Muscle layer of colon (tissue), 2 donors: ENCODE results near the gene TCL1A.
"Not testable (repeated sequence)": the region's sequence is repeated elsewhere in the genome, so short reads cannot be mapped to it uniquely, and the experiment has no call there.

ENCODE experiments used
- H3K27ac ChIP-seq: one replicate; pipeline ENCODE4 v1.7.0; 2013; ENCODE audit warnings: low read depth, mild to moderate bottlenecking, low read length, moderate library complexity
- H3K27me3 ChIP-seq, 2 donors: one replicate each; pipeline ENCODE4 v1.7.0; 2013; ENCODE audit warnings: low read length in 2 of 2, mild to moderate bottlenecking in 2 of 2; ENCODE audit not compliant: insufficient read depth in 2 of 2, control insufficient read depth in 1 of 2
- H3K36me3 ChIP-seq: one replicate; pipeline ENCODE4 v1.7.0; 2013; ENCODE audit warnings: mild to moderate bottlenecking, low read length; ENCODE audit not compliant: insufficient read depth
- H3K4me1 ChIP-seq: one replicate; pipeline ENCODE4 v1.7.0; 2013; ENCODE audit warnings: mild to moderate bottlenecking, low read length; ENCODE audit not compliant: insufficient read depth
- H3K4me3 ChIP-seq, 2 donors: one replicate each; pipeline ENCODE4 v1.7.0; 2013; ENCODE audit warnings: low read length in 2 of 2, low read depth in 1 of 2, mild to moderate bottlenecking in 1 of 2, moderate library complexity in 1 of 2
- H3K9ac ChIP-seq: one replicate; pipeline ENCODE4 v1.7.0; 2013; ENCODE audit warnings: low read length
- H3K9me3 ChIP-seq: one replicate; pipeline ENCODE4 v1.7.0; 2013; ENCODE audit warnings: mild to moderate bottlenecking, low read length
- donor health status: abdominal sarcoma.
- donor health status: Adenocarcinoma of cecum.

The TCL1A gene

DNA sequence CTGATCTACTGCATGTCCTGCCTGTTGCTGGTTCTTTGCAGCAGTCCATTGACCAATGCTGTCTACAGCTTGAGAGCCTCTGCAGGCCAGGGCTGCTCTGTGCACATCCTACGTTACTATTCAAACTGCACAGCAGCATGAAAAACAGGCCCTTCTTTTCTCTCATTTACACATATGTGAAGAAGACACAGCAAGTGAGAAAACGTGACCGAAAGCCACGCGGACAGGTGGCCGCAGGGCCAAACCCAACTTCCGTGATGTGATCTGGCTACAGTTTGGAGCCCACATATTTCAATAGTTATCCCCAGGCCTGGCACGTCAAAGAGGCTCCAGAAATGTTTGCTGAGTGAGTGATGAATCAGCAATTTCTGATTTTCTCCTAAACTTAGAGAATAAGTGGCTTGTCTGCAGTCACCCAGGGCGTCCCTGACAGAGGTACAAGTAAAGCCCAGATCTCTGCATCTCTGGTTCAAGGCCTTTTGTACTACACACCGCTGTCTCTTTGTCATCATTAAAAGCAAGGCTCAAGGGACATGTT is 45.6 kb downstream of the TCL1A start:
- no peak overlapping the region for H3K4me3 ChIP-seq
- H3K4me1 ChIP-seq, result no peaks in the 10 kb centered on the region
- peaks cover 0 to 5% of the 10 kb centered on the region in 2 donors for H3K27me3 ChIP-seq
- no peak overlapping the region for H3K9ac ChIP-seq
- H3K27ac ChIP-seq, result no peak overlapping the region
- H3K36me3 ChIP-seq, result no peaks in the 10 kb centered on the region
- no peaks in the 10 kb centered on the region for H3K9me3 ChIP-seq

DNA sequence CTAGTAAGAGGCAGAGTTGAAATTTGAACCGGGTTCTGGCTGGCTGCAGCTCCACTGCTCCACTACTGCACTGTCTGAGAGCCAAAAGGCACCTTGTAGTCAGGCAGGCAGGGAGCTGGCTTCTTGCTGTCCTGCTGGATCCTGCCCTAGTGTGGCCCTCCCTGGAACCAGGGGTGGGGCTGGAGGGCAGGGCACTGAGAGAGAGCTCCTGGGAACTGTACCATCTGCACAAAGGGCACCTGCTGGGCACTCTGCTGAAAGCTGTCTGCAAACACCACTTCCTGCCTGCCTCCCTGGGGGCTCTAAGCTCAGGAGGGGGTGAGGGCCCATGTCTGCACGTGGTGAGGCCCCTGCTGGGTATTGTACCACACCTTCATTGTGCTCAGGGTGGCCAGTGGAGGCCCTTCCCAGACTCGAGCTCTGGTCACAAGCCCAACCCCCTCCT is 46.7 kb downstream of the TCL1A start:
- Histone ChIP-seq H3K27me3 (peaks cover 0 to 5% of the 10 kb centered on the region in 2 donors), H3K36me3 (no peaks in the 10 kb centered on the region), H3K27ac (no peak overlapping the region), H3K9ac (no peak overlapping the region), H3K4me3 (no peak overlapping the region), H3K9me3 (no peaks in the 10 kb centered on the region), H3K4me1 (no peaks in the 10 kb centered on the region)

GRCh38 chr14:95666450-95666849 is 47.5 kb downstream of the TCL1A start:
- Histone ChIP-seq H3K4me1 (no peaks in the 10 kb centered on the region), H3K27ac (no peak overlapping the region), H3K36me3 (no peaks in the 10 kb centered on the region), H3K9ac (no peak overlapping the region), H3K9me3 (no peaks in the 10 kb centered on the region), H3K27me3 (peaks cover 0 to 5% of the 10 kb centered on the region in 2 donors), H3K4me3 (no peak overlapping the region)

DNA sequence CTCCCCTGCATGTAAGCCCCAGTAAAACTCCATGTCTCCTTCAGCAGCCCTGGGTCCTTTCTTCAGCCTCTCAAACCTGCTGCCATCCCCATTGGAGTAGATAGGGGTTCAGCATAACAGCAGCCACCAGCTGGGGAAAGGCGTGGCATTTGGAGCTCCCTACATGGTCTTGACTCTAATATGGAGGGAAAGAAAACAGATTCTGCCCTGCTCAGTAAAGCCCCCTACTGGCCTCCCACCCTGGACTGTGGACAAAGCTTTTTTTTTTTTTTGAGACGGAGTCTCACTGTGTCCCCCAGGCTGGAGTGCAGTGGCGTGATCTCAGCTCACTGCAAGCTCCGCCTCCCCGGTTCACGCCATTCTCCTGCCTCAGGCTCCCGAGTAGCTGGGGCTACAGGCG is 48.4 kb downstream of the TCL1A start:
- not testable (repeated sequence) for H3K4me1 ChIP-seq, H3K27ac ChIP-seq, H3K9ac ChIP-seq, H3K36me3 ChIP-seq, H3K4me3 ChIP-seq, H3K9me3 ChIP-seq, H3K27me3 ChIP-seq

GRCh38 chr14:95664546-95664945 is 49.4 kb downstream of the TCL1A start:
- Histone ChIP-seq H3K36me3 (no peaks in the 10 kb centered on the region), H3K9me3 (no peaks in the 10 kb centered on the region), H3K9ac (no peak overlapping the region), H3K4me1 (no peaks in the 10 kb centered on the region), H3K27ac (no peak overlapping the region), H3K4me3 (no peak overlapping the region), H3K27me3 (peaks cover 0 to 5% of the 10 kb centered on the region in 2 donors)

GRCh38 chr14:95664066-95664465 is 49.9 kb downstream of the TCL1A start:
- no peaks in the 10 kb centered on the region for H3K4me1 ChIP-seq

GRCh38 chr14:95663226-95663797 is 50.6 kb downstream of the TCL1A start:
- Histone ChIP-seq H3K27me3 (peaks cover 0 to 5% of the 10 kb centered on the region in 2 donors), H3K4me3 (no peak overlapping the region), H3K9ac (no peak overlapping the region), H3K36me3 (no peaks in the 10 kb centered on the region), H3K4me1 (no peaks in the 10 kb centered on the region), H3K9me3 (no peaks in the 10 kb centered on the region), H3K27ac (no peak overlapping the region)

More at GRCh38 chr14:95664066-95664465, 49.9 kb downstream of the TCL1A start:
- Histone ChIP-seq H3K27ac (no peak overlapping the region), H3K9ac (no peak overlapping the region), H3K9me3 (no peaks in the 10 kb centered on the region), H3K4me3 (no peak overlapping the region), H3K36me3 (no peaks in the 10 kb centered on the region), H3K27me3 (peaks cover 0 to 5% of the 10 kb centered on the region in 2 donors)

DNA sequence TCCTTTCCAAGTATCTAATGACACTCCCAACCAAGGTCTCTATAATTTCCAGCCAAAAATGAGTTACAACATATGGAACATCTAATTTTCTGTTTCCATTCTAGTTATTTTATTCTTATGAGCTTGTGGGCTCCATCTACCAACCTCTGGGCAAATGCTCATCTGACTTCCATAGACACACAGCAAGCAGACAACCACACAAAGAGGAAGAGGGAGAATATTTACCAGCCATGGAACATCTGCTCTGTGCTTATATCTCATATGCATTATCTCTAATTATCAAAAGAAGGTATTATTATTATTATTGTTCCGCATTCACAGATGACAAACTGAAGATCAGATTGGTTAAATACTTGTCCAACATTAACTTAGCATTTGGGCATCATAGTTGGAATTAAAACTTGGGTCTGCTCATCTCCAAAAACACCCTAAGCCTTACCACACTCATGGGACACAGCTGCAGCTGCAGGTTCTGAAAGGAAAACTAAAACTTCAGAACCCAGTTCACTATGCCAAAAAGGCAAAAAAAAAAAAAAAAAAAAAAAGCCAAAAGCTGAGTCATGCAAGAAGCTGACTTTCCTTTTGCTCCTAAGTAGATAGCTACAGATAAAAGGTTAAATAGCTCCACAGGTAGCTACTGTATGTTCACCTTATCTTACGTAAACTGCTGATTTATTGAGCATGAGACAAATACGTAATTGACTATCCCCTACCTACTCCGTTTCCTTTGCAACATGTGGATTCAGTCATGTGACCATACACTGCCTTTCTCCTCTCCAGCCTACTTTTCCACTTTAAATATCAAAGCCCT is 51.3 kb downstream of the TCL1A start:
- no peak overlapping the region for H3K27ac ChIP-seq
- H3K36me3 ChIP-seq, result no peaks in the 10 kb centered on the region
- peaks cover 0 to 5% of the 10 kb centered on the region in 2 donors for H3K27me3 ChIP-seq
- H3K4me3 ChIP-seq, result no peak overlapping the region
- no peaks in the 10 kb centered on the region for H3K9me3 ChIP-seq
- H3K9ac ChIP-seq, result no peak overlapping the region
- H3K4me1 ChIP-seq, result no peaks in the 10 kb centered on the region

DNA sequence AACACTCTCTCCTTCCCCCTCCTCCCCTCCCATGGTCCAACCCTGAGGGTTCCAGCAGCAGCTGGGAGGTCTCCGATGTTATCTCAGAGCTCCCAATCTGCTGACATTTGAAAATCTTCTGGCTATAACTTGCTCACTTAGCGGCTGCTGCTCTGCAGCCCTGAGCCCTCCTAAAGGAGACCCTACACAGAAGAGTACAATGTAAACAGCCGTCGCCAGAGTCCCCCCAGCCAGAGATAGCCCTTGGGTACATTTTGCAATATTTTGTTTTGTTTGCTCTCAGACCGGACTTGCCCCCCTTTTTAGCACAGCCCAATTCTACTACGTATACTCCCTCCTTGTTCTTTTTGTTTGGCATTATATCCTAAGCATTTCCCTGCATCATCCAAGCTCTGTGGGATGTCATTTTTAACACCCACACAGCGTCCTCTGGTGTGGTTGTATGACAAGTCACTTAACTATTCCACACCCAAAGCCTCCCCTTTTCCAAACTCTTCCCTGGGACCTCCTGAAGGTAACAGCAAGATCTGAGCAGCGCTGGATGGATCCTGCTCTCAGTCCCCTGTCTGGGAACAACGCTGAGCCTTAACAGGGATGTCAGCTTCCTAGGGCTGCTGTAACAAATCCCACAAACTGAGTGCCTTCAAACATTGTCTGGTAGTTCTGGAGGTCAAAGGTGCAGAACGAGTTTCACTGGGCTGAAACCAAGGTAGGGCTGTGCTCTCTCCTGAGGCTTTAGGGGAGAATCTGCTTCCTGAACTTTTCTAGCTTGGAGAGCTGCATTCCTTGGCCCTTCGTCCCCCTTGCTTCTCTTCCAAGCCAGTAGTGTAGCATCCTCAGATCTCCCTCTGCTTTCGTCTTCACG is 53.0 kb downstream of the TCL1A start:
- no peaks in the 10 kb centered on the region for H3K27me3 ChIP-seq
- no peaks in the 10 kb centered on the region for H3K4me1 ChIP-seq
- H3K9me3 ChIP-seq, result no peaks in the 10 kb centered on the region
- H3K27ac ChIP-seq, result no peak overlapping the region
- H3K9ac ChIP-seq, result no peak overlapping the region
- H3K4me3 ChIP-seq, result no peak overlapping the region
- no peaks in the 10 kb centered on the region for H3K36me3 ChIP-seq

DNA sequence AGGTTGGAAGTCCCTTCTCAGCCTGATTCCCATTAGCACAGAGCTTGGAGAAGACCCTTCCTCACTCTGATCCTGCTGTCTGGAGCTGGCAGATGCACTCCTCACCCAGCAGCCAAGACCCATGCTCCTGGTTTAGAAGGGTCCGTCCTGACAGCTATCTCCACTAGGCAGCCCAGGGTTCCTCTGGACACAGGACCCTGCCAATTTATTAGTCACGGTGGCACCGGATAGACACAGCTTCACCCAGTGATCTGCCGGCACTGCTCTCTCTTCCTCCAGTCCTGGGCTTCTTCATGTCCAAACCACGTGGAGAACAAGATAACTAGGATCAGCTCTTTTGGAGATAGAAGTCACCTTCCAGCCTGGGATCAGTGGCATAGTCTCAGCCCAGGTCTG is 53.9 kb downstream of the TCL1A start:
- no peaks in the 10 kb centered on the region for H3K9me3 ChIP-seq
- H3K27ac ChIP-seq, result no peak overlapping the region
- no peaks in the 10 kb centered on the region for H3K36me3 ChIP-seq
- H3K4me3 ChIP-seq, result no peak overlapping the region
- H3K9ac ChIP-seq, result no peak overlapping the region
- H3K27me3 ChIP-seq, result no peaks in the 10 kb centered on the region
- no peaks in the 10 kb centered on the region for H3K4me1 ChIP-seq
